ENCODE results near the gene NAA20.

GRCh38 chr20:20010639-20011500 lies 6.3 kb upstream of the NAA20 start:
- TF ChIP-seq, protein P1, sequence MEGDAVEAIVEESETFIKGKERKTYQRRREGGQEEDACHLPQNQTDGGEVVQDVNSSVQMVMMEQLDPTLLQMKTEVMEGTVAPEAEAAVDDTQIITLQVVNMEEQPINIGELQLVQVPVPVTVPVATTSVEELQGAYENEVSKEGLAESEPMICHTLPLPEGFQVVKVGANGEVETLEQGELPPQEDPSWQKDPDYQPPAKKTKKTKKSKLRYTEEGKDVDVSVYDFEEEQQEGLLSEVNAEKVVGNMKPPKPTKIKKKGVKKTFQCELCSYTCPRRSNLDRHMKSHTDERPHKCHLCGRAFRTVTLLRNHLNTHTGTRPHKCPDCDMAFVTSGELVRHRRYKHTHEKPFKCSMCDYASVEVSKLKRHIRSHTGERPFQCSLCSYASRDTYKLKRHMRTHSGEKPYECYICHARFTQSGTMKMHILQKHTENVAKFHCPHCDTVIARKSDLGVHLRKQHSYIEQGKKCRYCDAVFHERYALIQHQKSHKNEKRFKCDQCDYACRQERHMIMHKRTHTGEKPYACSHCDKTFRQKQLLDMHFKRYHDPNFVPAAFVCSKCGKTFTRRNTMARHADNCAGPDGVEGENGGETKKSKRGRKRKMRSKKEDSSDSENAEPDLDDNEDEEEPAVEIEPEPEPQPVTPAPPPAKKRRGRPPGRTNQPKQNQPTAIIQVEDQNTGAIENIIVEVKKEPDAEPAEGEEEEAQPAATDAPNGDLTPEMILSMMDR (IDR thresholded peaks at IDR 0.05) = no peak
- no peak for TF ChIP-seq POLR2A (IDR thresholded peaks at IDR 0.05)

Data from Peyer's patch (tissue), 4 donors.